GM06990 (cell line): ENCODE measurements around the gene DNAJC11.

Experiments
- DNase-seq: peaks from one replicate; pipeline ENCODE4 v3.0.0-alpha.2; 2011; ENCODE audit not compliant: insufficient read length; ENCODE audit errors: extremely low read depth
- H3K27me3 ChIP-seq: replicated peaks from 2 replicates; pipeline ENCODE4 v1.6.0; 2011; ENCODE audit warnings: low read length; ENCODE audit not compliant: control insufficient read depth, insufficient read depth
- H3K36me3 ChIP-seq: 2 replicates; pipeline ENCODE4 v1.5.1; 2011; ENCODE audit warnings: low read length; ENCODE audit not compliant: control insufficient read depth, insufficient read depth
- H3K4me3 ChIP-seq: replicated peaks from 2 replicates; pipeline ENCODE4 v1.5.1; 2011; ENCODE audit warnings: low read depth, mild to moderate bottlenecking, control low read depth, low read length
- CTCF ChIP-seq: IDR thresholded peaks from 2 replicates; pipeline ENCODE4 v1.5.1; 2011; ENCODE audit warnings: low read length, control low read depth, mild to moderate bottlenecking, inconsistent platforms; ENCODE audit not compliant: insufficient read depth, poor library complexity, severe bottlenecking

Gene DNAJC11

DNA sequence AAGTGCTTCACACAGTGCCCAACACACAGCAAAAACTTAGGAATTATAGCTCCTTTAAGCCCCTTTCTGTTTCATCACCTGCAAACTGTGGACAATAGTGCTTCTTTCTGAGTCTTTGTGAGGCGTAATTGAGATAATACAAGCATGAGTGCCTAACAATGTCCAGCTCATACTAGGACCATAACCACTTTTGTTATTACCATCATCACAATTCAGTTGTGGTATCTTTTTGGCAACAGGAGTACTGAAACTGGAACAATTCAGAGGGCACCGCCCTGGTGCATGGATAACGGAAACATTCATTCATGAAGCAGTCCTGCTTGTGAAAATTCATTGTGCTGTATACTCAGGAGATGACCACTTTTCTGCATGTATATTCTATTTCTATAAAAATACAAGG is 18.2 kb downstream of the DNAJC11 start:
- Histone ChIP-seq H3K4me3 (no peak overlapping the region), H3K36me3 (peaks cover 7% of the 10 kb centered on the region), H3K27me3 (no peaks in the 10 kb centered on the region)
- no peak for TF ChIP-seq CTCF
- DNase-seq = no peak

DNA sequence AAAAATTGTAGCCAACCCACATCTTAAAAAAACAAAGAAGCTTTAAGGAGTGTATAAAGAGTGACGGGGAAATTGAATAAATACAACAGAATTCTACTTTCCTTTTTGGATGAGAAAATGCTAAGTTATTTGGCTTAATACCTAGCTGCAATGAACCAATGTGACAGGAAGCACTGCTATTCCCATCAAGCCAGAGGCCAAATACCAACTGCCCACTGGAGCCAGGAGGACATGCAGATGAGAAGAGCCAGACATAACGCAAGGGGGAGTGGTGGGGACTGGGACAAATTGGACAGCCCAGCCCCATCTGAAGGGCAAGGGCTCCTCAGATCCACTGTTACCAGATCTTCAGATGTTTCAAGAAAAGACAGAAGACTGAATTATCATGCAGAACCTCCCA is 25.7 kb downstream of the DNAJC11 start:
- no peak for DNase-seq
- no peaks in the 10 kb centered on the region for H3K27me3 ChIP-seq
- no peak for TF ChIP-seq CTCF
- H3K4me3 ChIP-seq = no peak overlapping the region
- peaks cover 12% of the 10 kb centered on the region for H3K36me3 ChIP-seq

DNA sequence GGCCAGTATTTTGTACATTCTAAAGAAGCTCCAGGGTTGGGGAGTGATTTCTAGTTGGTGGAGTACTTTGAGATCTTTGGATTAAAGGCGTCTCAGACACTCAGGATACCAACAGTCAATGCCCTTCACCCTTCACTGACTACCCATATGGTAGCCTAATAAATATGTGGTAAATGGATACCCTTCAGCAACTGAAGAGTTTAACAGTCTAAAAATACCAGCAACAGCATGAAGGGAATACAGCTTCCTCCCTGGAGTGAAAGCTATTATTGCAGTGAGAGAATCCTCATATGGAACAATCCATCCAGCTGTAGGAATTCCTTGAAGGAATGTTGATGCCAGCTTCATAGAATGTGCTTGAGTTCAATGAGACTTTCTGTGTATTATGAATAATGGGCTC is 26.8 kb downstream of the DNAJC11 start:
- no peak overlapping the region for H3K4me3 ChIP-seq
- peaks cover 12% of the 10 kb centered on the region for H3K36me3 ChIP-seq
- H3K27me3 ChIP-seq = no peaks in the 10 kb centered on the region
- TF ChIP-seq CTCF = no peak
- no peak for DNase-seq

DNA sequence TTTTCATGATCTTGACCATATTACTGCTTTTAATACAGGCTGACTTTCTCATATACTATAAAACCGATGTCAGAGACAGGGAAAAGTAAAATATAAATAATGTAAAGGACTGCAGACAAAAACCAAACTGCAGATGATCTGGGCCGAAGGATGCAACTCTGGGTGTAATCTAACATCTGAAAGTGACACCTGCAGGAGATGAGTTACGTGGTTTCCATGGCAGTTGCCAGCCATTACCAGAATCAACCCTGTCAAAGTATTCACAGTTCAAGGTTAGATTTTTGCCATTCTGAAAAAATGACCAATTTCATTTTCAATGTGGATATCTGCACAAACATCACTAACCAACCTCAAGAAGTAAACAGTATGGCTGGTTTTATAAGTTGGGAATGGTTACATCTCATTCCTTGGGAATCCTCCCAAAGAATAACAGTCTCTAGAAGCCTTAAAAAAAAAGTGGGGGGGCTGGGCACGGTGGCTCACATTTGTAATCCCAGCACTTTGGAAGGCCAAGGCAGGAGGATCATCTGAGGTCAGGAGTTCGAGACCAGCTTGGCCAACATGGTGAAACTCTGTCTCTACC is 27.7 kb downstream of the DNAJC11 start:
- Histone ChIP-seq H3K36me3 (peaks cover 9% of the 10 kb centered on the region), H3K4me3 (no peak overlapping the region), H3K27me3 (no peaks in the 10 kb centered on the region)
- TF ChIP-seq CTCF = no peak
- DNase-seq = no peak

GRCh38 chr1:6672558-6672957 is 29.1 kb downstream of the DNAJC11 start:
- no peak for TF ChIP-seq CTCF
- H3K36me3 ChIP-seq = peaks cover 6% of the 10 kb centered on the region
- no peaks in the 10 kb centered on the region for H3K27me3 ChIP-seq
- no peak overlapping the region for H3K4me3 ChIP-seq
- no peak for DNase-seq

GRCh38 chr1:6668503-6668902 is 33.1 kb downstream of the DNAJC11 start:
- DNase-seq = no peak
- Histone ChIP-seq H3K4me3 (no peak overlapping the region), H3K27me3 (no peaks in the 10 kb centered on the region), H3K36me3 (peaks cover 7% of the 10 kb centered on the region)
- TF ChIP-seq CTCF = no peak
